ENCODE results near the gene LFNG. TPM values are rescaled to one million over a fixed set of nuclear protein-coding genes. Genes with fewer than 3 reads are reported as not detected.
A peak's percentile ranks its signal among the peaks of the same experiment; 100 is the strongest.

LFNG gene
- total and polyA plus RNA-seq, 9 of the 15 experiments (the other 6 are each of a cell fraction or from before 2014, with no cell fraction given), result 0.03 to 0.89 (median 0.25) TPM; not detected in 1

GRCh38 chr7:2537981-2538851 is 18.6 kb downstream of the LFNG start:
- TF ChIP-seq ZNF121 (CRISPR knock-in tag; conservative IDR thresholded peaks at IDR 0.05) (no peak), ATF1 (CRISPR knock-in tag; IDR thresholded peaks at IDR 0.05) (no peak), ATF1 (tag; IDR thresholded peaks at IDR 0.05) (no peak), PURB (CRISPR knock-in tag; IDR thresholded peaks at IDR 0.05; ENCODE audit: low read depth) (no peak), POLR2G (IDR thresholded peaks at IDR 0.05; ENCODE audit: low read depth, low read length) (peak; percentile 43), ZNF224 (CRISPR knock-in tag; IDR thresholded peaks at IDR 0.05) (no peak), ZBTB8A (IDR thresholded peaks at IDR 0.05; ENCODE audit: partially characterized antibody) (no peak), ZNF146 (CRISPR knock-in tag; IDR thresholded peaks at IDR 0.05; ENCODE audit: unreplicated experiment) (no peak), TBP (optimal IDR thresholded peaks at IDR 0.05; ENCODE audit: low read depth, low read length) (no peak), TCF3 (CRISPR knock-in tag; IDR thresholded peaks at IDR 0.05) (no peak), ZBTB33 (CRISPR knock-in tag; IDR thresholded peaks at IDR 0.05) (0 out of 2 replicates have a peak, but pooled peaks have one; percentile 8), XRCC4 (IDR thresholded peaks at IDR 0.05; ENCODE audit: extremely low read depth, insufficient read depth, insufficient read length) (no peak), BACH1 (tag; IDR thresholded peaks at IDR 0.05) (no peak), ATF7 (IDR thresholded peaks at IDR 0.05) (no peak), ZNF3 (CRISPR knock-in tag; IDR thresholded peaks at IDR 0.05) (no peak), ARID1B (IDR thresholded peaks at IDR 0.05) (no peak), ZFP1 (CRISPR knock-in tag; IDR thresholded peaks at IDR 0.05) (no peak), HOXB6 (CRISPR knock-in tag; IDR thresholded peaks at IDR 0.05; ENCODE audit: borderline replicate concordance) (no peak), TCF7L2 (IDR thresholded peaks at IDR 0.05; ENCODE audit: low read depth, low read length) (no peak)
- WGBS (ENCODE audit: insufficient coverage, low coverage, missing lambda C conversion rate), result 89% methylated on average over 42 of the region's 47 CpGs
- Histone ChIP-seq H3K79me2 (ENCODE audit: control insufficient read depth, insufficient read depth, low read length) (no peaks in the 10 kb centered on the region), H3K9ac (ENCODE audit: insufficient read depth in 1 of 2, low read depth in 2 of 2, low read length in 2 of 2) (no peak overlapping the region; a peak in 1 of 4 replicates), H3K4me2 (ENCODE audit: insufficient read depth, low read length) (no peak overlapping the region), H3K27ac (ENCODE audit: extremely low read depth, low read depth, low read length) (no peak overlapping the region), H3K9me1 (ENCODE audit: control insufficient read depth, insufficient read depth, low read length) (no peaks in the 10 kb centered on the region), H3K4me1 (replicated peaks in 1 of 2; ENCODE audit: control insufficient read depth in 2 of 2, insufficient read depth in 2 of 2, low read length in 2 of 2) (peaks cover 0 to 18% of the 10 kb centered on the region in 2 experiments; a peak in 1 of 5 replicates), H3K27me3 (ENCODE audit: control insufficient read depth in 2 of 2, insufficient read depth in 2 of 2, low read length in 2 of 2) (no peaks in the 10 kb centered on the region), H3K36me3 (ENCODE audit: control insufficient read depth, insufficient read depth, low read length) (peaks cover 57% of the 10 kb centered on the region; the same call in 1 of the 3 replicates), H3K9me3 (replicated peaks; ENCODE audit: control insufficient read depth, insufficient read depth, low read depth, low read length) (no peaks in the 10 kb centered on the region), H4K20me1 (replicated peaks; ENCODE audit: control insufficient read depth, insufficient read depth, low read length) (no peaks in the 10 kb centered on the region), H2AFZ (ENCODE audit: low read depth, low read length) (no peak overlapping the region), H3K4me3 (no peak overlapping the region)
- intact Hi-C loops (cut with micrococcal nuclease), result no loop called here
- DNase-seq (ENCODE audit: extremely low read depth in 1 of 4, low spot score in 3 of 4), result no peak
- TSS peak; percentile 54 for BruUV-seq (replicated peaks)
- ATAC-seq, result peak; percentile 52
- POLR2A ChIA-PET, result interaction anchor here (0.6 to 1.1 kb wide), 2 partner anchors 11 to 1839 kb away, joined by 3 to 4 read pairs; no protein-coding TSS in a partner anchor
- no peak for FAIRE-seq
- CTCF ChIA-PET (ENCODE audit: low intra/inter-chr PET ratio), result no interaction called here
- in situ Hi-C loops (cut with MboI), result no loop called here
